Stimulated activated CD8-positive, alpha-beta memory T cell treated with anti-CD3 and anti-CD28 coated beads, Interleukin-15, amount 100 ng/mL, for 4 hours (primary cell): ENCODE results near the gene PTPRM.

ENCODE experiments used
- DNase-seq, 2 donors: peaks; one replicate each; pipeline ENCODE4 v3.0.0-alpha.2; 2020; ENCODE audit warnings: low read depth in 2 of 2

PTPRM gene

GRCh38 chr18:8391068-8391467, 824.0 kb downstream of the PTPRM start:
- no peak for DNase-seq

- no peak for DNase-seq
Measured at GRCh38 chr18:8396254-8396653, 829.1 kb downstream of the PTPRM start.

GRCh38 chr18:8397034-8397433, 829.9 kb downstream of the PTPRM start:
- no peak for DNase-seq

- DNase-seq, result no peak
Measured at GRCh38 chr18:8399138-8399537, 832.0 kb downstream of the PTPRM start.

- DNase-seq, result no peak
Measured at GRCh38 chr18:8400193-8400752, 833.2 kb downstream of the PTPRM start.

GRCh38 chr18:8400825-8401224, 833.7 kb downstream of the PTPRM start:
- DNase-seq, result no peak

- no peak for DNase-seq
Measured at GRCh38 chr18:8401606-8402005, 834.5 kb downstream of the PTPRM start.

GRCh38 chr18:8402237-8402636, 835.1 kb downstream of the PTPRM start:
- DNase-seq, result no peak

GRCh38 chr18:8403713-8404112, 836.6 kb downstream of the PTPRM start:
- no peak for DNase-seq

GRCh38 chr18:8406186-8406867, 839.2 kb downstream of the PTPRM start:
- no peak for DNase-seq

GRCh38 chr18:8406868-8407250, 839.7 kb downstream of the PTPRM start:
- DNase-seq, result no peak

- no peak for DNase-seq
Measured at GRCh38 chr18:8409151-8409550, 842.0 kb downstream of the PTPRM start.

GRCh38 chr18:8411492-8411891, 844.4 kb downstream of the PTPRM start:
- DNase-seq, result no peak

GRCh38 chr18:8412117-8412516, 845.0 kb downstream of the PTPRM start:
- DNase-seq, result no peak

- no peak for DNase-seq
Measured at GRCh38 chr18:8413189-8413588, 846.1 kb downstream of the PTPRM start.

GRCh38 chr18:8413751-8414150, 846.6 kb downstream of the PTPRM start:
- no peak for DNase-seq

GRCh38 chr18:8416212-8417019, 849.3 kb downstream of the PTPRM start:
- no peak for DNase-seq

- DNase-seq, result no peak
Measured at GRCh38 chr18:8422391-8422790, 855.3 kb downstream of the PTPRM start.

- DNase-seq, result no peak
Measured at GRCh38 chr18:8423051-8423557, 856.0 kb downstream of the PTPRM start.

GRCh38 chr18:8424481-8424880, 857.4 kb downstream of the PTPRM start:
- DNase-seq, result no peak

GRCh38 chr18:8424917-8425725, 858.0 kb downstream of the PTPRM start:
- DNase-seq, result no peak

GRCh38 chr18:8426401-8426800, 859.3 kb downstream of the PTPRM start:
- DNase-seq, result no peak
